ENCODE results near the gene SFXN3.

The SFXN3 gene

GRCh38 chr10:101038484-101038883 lies 7.5 kb downstream of the SFXN3 start:
- DNase-seq = no peak

- no peak for DNase-seq
Measured at GRCh38 chr10:101040061-101040460, 9.0 kb downstream of the SFXN3 start.

- DNase-seq = no peak
Measured at GRCh38 chr10:101040851-101041250, 9.8 kb downstream of the SFXN3 start.

GRCh38 chr10:101041252-101041761 lies 10.3 kb downstream of the SFXN3 start:
- DNase-seq = peak; percentile 94

- no peak for DNase-seq
Measured at GRCh38 chr10:101042118-101042517, 11.1 kb downstream of the SFXN3 start.

- DNase-seq = peak; percentile 97
Measured at GRCh38 chr10:101042667-101043362, 11.8 kb downstream of the SFXN3 start.

GRCh38 chr10:101043363-101043707 lies 12.3 kb downstream of the SFXN3 start:
- no peak for DNase-seq

GRCh38 chr10:101044117-101044516 lies 13.1 kb downstream of the SFXN3 start:
- DNase-seq = no peak

- peak; percentile 54 for DNase-seq
Measured at GRCh38 chr10:101046332-101047238, 15.6 kb downstream of the SFXN3 start.

- no peak for DNase-seq
Measured at GRCh38 chr10:101047268-101047667, 16.2 kb downstream of the SFXN3 start.

- DNase-seq = peak; percentile 41
Measured at GRCh38 chr10:101047961-101048892, 17.2 kb downstream of the SFXN3 start.

- peak; percentile 87 for DNase-seq
Measured at GRCh38 chr10:101050208-101051069, 19.4 kb downstream of the SFXN3 start.

- DNase-seq = no peak
Measured at GRCh38 chr10:101052285-101052684, 21.3 kb downstream of the SFXN3 start.

GRCh38 chr10:101053516-101053915 lies 22.5 kb downstream of the SFXN3 start:
- no peak for DNase-seq

GRCh38 chr10:101054351-101054750 lies 23.3 kb downstream of the SFXN3 start:
- DNase-seq = no peak

GRCh38 chr10:101054876-101055275 lies 23.8 kb downstream of the SFXN3 start:
- DNase-seq = no peak

- no peak for DNase-seq
Measured at GRCh38 chr10:101055411-101055810, 24.4 kb downstream of the SFXN3 start.

- DNase-seq = no peak
Measured at GRCh38 chr10:101056365-101057151, 25.5 kb downstream of the SFXN3 start.

GRCh38 chr10:101060036-101060950 lies 29.3 kb downstream of the SFXN3 start:
- peak; percentile 99 for DNase-seq

All from eye (tissue), 1 donor.